Heart left ventricle (tissue), 13 donors: ENCODE measurements around the gene TMC5.

ENCODE experiments used
- POLR2A ChIP-seq, 2 donors: fragments of 450-650 bp; IDR thresholded peaks; one replicate each; pipeline ENCODE4 v1.6.1; 2017; ENCODE audit warnings: antibody characterized with exemption in 2 of 2, mild to moderate bottlenecking in 2 of 2, moderate library complexity in 2 of 2
- TF ChIP-seq, protein P1 (sequence below), 12 donors: fragments of 200-600 bp; sonication (generic) in 4 of 12; IDR thresholded peaks; one replicate each; pipeline versions ENCODE4 v1.5.0 to v1.8.0; 2018 to 2022; ENCODE audit warnings: antibody characterized with exemption in 12 of 12, mild to moderate bottlenecking in 5 of 12
- donor health status: ischemic (EF 13 %, LVEDD 7.1; RV severe dilation, severe dysfunction).
- donor health status: DM: no; HTN: yes; CAD: no.
- donor health status: DM: no; HTN: no; CAD: no.
- donor health status: ischemic (EF 25% LVEDD 6.9; RV normal size, moderate dysfunction).
- donor health status: ischemic (EF 25% LVEDD 5.7; RV mildly dilated, moderate dysfunction).
- donor health status: ischemic (EF 35%, LVEDD 5.7; RV mildly dilated, moderate dysfunction).
- donor health status: nonischemic (EF 11% LVEDD 7.7; RV severe dilation, severe dysfunction).
- donor health status: DM: yes; HTN: yes; CAD: no.
- donor health status: PGD.
- donor health status: ischemic (EF 29% LVEDD 5.4; RV normal size, mild dysfunction).
- donor health status: nonischemic (EF 23%, LVEDD 6.1; RV moderate dilation, normal function).

DNA sequence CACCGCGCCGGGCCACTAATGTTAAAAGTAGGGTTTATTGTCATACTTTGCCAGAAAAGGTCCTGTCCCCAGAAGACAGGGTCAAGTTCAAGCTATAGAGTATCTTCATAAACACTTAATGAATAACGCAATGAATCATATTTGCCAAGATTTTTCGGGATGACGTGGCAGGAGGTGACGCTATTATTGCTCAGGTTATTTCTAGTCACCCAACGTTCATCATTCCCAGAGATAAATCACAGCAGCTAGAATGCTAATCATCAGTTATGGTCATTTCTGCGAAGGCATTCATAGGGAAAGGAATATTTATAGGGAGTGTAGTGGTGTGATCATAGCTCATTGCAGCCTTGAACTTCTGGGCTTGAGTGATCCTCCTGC, 2.0 kb downstream of the TMC5 start:
- TF ChIP-seq, protein P1, sequence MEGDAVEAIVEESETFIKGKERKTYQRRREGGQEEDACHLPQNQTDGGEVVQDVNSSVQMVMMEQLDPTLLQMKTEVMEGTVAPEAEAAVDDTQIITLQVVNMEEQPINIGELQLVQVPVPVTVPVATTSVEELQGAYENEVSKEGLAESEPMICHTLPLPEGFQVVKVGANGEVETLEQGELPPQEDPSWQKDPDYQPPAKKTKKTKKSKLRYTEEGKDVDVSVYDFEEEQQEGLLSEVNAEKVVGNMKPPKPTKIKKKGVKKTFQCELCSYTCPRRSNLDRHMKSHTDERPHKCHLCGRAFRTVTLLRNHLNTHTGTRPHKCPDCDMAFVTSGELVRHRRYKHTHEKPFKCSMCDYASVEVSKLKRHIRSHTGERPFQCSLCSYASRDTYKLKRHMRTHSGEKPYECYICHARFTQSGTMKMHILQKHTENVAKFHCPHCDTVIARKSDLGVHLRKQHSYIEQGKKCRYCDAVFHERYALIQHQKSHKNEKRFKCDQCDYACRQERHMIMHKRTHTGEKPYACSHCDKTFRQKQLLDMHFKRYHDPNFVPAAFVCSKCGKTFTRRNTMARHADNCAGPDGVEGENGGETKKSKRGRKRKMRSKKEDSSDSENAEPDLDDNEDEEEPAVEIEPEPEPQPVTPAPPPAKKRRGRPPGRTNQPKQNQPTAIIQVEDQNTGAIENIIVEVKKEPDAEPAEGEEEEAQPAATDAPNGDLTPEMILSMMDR (IDR thresholded peaks at IDR 0.05): no peak
- TF ChIP-seq POLR2A (IDR thresholded peaks at IDR 0.05): no peak
